Esophagus squamous epithelium (tissue), 5 donors: ENCODE data around the gene MLLT10. TPM values are rescaled to one million over a fixed set of nuclear protein-coding genes. Genes with fewer than 3 reads are reported as not detected.
"Not testable (repeated sequence)": the region's sequence is repeated elsewhere in the genome, so short reads cannot be mapped to it uniquely, and the experiment has no call there.

Experiments
- DNase-seq: peaks from one replicate; lab custom pipeline; 2025; lab: John Stamatoyannopoulos, UW
- H3K27ac ChIP-seq, 4 donors: fragments of 200-600 bp; sonication (generic); one replicate each; pipeline ENCODE4 v1.5.1; 2016 to 2019; ENCODE audit warnings: mild to moderate bottlenecking in 1 of 4
- H3K27me3 ChIP-seq, 4 donors: fragments of 200-600 bp; sonication (generic); 1 replicate in 3 of 4; 2 replicates in 1 of 4; pipeline versions ENCODE4 v1.5.1 to v1.6.0; 2017 to 2021; ENCODE audit warnings: antibody characterized with exemption in 1 of 4
- H3K36me3 ChIP-seq, 3 donors: fragments of 200-600 bp; sonication (generic); one replicate each; pipeline ENCODE4 v1.5.1; 2016 to 2019
- H3K4me1 ChIP-seq, 3 donors: fragments of 200-600 bp; sonication (generic); one replicate each; pipeline ENCODE4 v1.5.1; 2017 to 2019
- H3K4me3 ChIP-seq, 4 donors: fragments of 200-600 bp; sonication (generic); 1 replicate in 3 of 4; 2 replicates in 1 of 4; pipeline ENCODE4 v1.5.1; 2016 to 2019; ENCODE audit warnings: mild to moderate bottlenecking in 2 of 4, moderate library complexity in 1 of 4
- H3K9me3 ChIP-seq, 3 donors: fragments of 200-600 bp; sonication (generic); one replicate each; pipeline ENCODE4 v1.5.1; 2016 to 2019
- POLR2A ChIP-seq, 4 donors: fragments of 450-650 bp; IDR thresholded peaks; one replicate each; pipeline ENCODE4 v1.6.1; 2017; ENCODE audit warnings: antibody characterized with exemption in 4 of 4, mild to moderate bottlenecking in 4 of 4, moderate library complexity in 3 of 4
- WGBS, 2 donors: methylation state at CpG; one replicate each; pipeline ENCODE4 v1.1.5; 2018; 5-methylcytosine and 5-hydroxymethylcytosine counted together
- intact Hi-C: fragments of 100-400 bp; cut with DNase I; formaldehyde crosslinking; loops from one replicate; pipeline ENCODE4 v1.15.0; 2022
- total RNA-seq, 4 donors: library from RNA; depleted of rRNA; stranded (reverse); fragments of >200 nt; gene quantifications; one replicate each; pipeline ENCODE4 v1.1.0, GENCODE V29; 2016
- TF ChIP-seq, protein P1 (sequence below), 6 experiments: fragments of 450-650 bp in 4 of 6; fragments of 200-600 bp in 2 of 6; sonication (generic) in 2 of 6; IDR thresholded peaks; one replicate each; pipeline ENCODE4 v1.5.1; 2016 to 2019; ENCODE audit warnings: antibody characterized with exemption in 6 of 6, mild to moderate bottlenecking in 4 of 6, moderate library complexity in 4 of 6
- donor health status: DM: yes; HTN: yes; CAD: no.

MLLT10 gene
- total RNA-seq, 4 donors from 2014 or later = 22.7 to 49.6 (median 32.4) TPM

DNA sequence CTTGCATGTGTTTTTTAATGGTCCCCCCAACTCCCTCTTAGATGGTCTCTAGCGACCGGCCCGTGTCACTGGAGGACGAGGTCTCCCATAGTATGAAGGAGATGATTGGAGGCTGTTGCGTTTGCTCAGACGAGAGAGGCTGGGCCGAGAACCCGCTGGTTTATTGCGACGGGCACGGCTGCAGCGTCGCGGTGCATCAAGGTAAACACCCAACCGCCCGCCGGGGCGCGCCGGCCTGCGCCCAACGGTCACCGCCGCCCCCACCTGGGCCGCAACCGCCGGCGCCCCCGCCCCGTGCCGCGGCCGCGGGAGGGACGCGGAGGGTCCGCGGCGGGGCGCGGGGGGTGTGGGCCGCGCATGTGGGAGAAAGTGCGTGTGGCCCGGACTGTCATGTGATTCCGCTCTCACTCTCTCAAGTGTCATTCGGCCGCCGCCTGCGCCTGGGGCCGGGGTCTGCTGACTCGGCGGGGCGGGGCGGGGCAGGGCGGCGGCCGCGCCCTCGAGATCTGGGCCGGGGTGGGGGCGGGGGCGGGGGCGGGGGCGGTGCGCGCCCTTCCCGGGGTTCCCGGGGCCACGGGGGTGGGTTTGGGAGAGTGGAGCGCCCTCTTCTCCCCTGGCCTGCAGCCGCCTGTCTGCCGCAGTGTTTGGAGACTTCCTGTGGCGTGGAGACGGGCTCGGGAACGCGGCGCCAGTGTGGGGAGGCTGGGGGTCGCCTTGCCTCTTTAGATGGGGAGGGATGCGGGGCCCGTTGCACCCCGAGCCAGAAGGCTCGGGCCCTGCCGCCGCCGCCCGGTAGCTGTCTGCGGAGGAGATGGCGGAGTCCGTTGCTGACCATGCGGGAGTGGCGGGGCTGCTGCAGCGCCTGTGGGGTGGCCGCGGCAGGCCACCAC is 817 bp downstream of the MLLT10 start:
- Histone ChIP-seq H3K36me3 (peaks cover 3 to 36% (median 11%) of the 10 kb centered on the region in 3 donors), H3K27ac (peak overlapping the region; percentile 91 to 100 (median 96)), H3K4me3 (peak overlapping the region; percentile 61 to 96 (median 82)), H3K9me3 (no peaks in the 10 kb centered on the region), H3K27me3 (no peaks in the 10 kb centered on the region), H3K4me1 (peaks cover 4 to 61% (median 19%) of the 10 kb centered on the region in 3 donors)
- WGBS, 2 donors = 4% methylated on average over 7 of the region's 96 CpGs; no CpG with 5 or more reads in 1 of the 2 donors
- TF ChIP-seq POLR2A (IDR thresholded peaks at IDR 0.05) = no peak
- TF ChIP-seq, protein P1, sequence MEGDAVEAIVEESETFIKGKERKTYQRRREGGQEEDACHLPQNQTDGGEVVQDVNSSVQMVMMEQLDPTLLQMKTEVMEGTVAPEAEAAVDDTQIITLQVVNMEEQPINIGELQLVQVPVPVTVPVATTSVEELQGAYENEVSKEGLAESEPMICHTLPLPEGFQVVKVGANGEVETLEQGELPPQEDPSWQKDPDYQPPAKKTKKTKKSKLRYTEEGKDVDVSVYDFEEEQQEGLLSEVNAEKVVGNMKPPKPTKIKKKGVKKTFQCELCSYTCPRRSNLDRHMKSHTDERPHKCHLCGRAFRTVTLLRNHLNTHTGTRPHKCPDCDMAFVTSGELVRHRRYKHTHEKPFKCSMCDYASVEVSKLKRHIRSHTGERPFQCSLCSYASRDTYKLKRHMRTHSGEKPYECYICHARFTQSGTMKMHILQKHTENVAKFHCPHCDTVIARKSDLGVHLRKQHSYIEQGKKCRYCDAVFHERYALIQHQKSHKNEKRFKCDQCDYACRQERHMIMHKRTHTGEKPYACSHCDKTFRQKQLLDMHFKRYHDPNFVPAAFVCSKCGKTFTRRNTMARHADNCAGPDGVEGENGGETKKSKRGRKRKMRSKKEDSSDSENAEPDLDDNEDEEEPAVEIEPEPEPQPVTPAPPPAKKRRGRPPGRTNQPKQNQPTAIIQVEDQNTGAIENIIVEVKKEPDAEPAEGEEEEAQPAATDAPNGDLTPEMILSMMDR (IDR thresholded peaks at IDR 0.05) = no peak
- DNase-seq = no peak
- intact Hi-C loops = loop anchor here (10.0 kb wide), 1 partner anchor 190 kb away; no protein-coding TSS in a partner anchor

DNA sequence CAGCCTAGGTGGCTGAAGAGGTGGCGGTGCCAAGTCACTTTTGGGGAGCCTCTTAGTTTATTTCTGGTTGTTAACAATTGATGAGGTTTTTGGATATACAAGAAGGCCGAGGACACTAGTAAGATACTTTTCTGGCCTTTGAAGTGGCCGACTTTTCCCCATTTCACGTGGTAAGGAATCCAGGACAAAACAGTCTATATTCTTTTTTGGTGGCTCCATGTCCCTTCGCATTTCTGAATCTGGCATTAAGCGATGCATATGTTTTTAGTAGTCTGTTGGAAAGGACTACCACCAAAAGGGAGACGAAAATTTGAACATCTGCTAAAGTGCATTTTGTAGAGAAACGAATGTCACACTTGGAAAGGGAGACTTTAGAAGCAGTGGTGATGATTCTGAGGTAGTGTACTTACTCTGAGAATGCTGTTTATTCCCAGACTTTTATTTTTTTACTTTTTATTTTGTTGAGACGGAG is 1.5 kb downstream of the MLLT10 start:
- intact Hi-C loops = loop anchor here (10.0 kb wide), 1 partner anchor 189 kb away; no protein-coding TSS in a partner anchor
- peaks cover 5 to 43% (median 16%) of the 10 kb centered on the region in 3 donors for H3K36me3 ChIP-seq
- 34 to 42% methylated on average over 8 to 9 of the region's 9 CpGs for WGBS, 2 donors

DNA sequence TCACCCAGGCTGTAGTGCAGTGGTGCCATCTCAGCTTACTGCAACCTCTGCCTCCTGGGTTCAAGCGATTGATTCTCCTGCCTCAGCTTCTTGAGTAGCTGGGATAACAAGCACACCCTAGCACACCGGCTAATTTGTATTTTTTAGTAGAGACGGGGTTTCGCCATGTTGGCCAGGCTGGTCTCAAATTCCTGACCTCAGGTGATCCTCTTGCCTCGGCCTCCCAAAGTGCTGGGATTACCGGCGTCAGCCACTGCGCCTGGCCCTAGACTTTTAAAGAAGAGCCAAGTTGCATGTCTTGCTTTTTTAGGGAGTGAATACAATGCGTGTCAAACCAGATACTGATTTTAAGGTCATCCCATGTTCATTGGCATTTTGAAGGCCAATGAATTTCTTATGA is 1.9 kb downstream of the MLLT10 start:
- intact Hi-C loops = loop anchor here (10.0 kb wide), 1 partner anchor 189 kb away; no protein-coding TSS in a partner anchor

More for the DNA sequence above, 1.5 kb downstream of the MLLT10 start:
- Histone ChIP-seq H3K27me3 (no peaks in the 10 kb centered on the region), H3K4me3 (peak overlapping the region; percentile 61 to 96 (median 82)), H3K9me3 (no peaks in the 10 kb centered on the region), H3K4me1 (peaks cover 4 to 54% (median 19%) of the 10 kb centered on the region in 3 donors), H3K27ac (peak overlapping the region; percentile 91 to 100 (median 96))
- TF ChIP-seq POLR2A (IDR thresholded peaks at IDR 0.05) = no peak
- TF ChIP-seq, protein P1 (IDR thresholded peaks at IDR 0.05) = no peak
- DNase-seq = no peak

DNA sequence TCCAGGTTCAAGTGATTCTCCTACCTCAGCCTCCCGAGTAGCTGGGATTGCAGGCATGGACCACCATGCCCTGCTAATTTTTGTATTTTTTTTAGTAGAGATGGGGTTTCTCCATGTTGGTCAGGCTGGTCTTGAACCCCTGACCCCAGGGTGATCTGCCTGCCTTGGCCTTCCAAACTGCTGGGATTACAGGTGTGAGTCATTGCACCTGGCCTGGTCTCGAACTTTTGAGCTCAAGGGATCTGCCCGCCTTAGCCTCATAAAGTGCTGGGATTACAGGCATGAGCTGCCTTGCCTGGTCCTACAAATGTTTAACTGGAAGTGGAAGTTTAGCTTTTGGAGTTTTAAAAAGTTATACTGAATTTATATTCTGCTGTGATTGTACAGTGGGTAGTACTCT is 2.8 kb downstream of the MLLT10 start:
- H3K9me3 ChIP-seq = no peaks in the 10 kb centered on the region
- H3K36me3 ChIP-seq = peaks cover 6 to 56% (median 28%) of the 10 kb centered on the region in 3 donors
- no peak for DNase-seq

More for the DNA sequence above, 1.9 kb downstream of the MLLT10 start:
- H3K9me3 ChIP-seq, DNase-seq, H3K27me3 ChIP-seq: not testable (repeated sequence)
- H3K27ac ChIP-seq = peak overlapping the region in 3 of 4 donors; percentile 91 to 100 (median 97)
- WGBS, 2 donors = 75 to 93% methylated on average over 6 to 9 of the region's 9 CpGs
- H3K4me3 ChIP-seq = peak overlapping the region in 3 of 4 donors; percentile 77 to 96 (median 88)
- H3K36me3 ChIP-seq = peaks cover 5 to 47% (median 19%) of the 10 kb centered on the region in 3 donors
- H3K4me1 ChIP-seq = peaks cover 4 to 49% (median 16%) of the 10 kb centered on the region in 3 donors

DNA sequence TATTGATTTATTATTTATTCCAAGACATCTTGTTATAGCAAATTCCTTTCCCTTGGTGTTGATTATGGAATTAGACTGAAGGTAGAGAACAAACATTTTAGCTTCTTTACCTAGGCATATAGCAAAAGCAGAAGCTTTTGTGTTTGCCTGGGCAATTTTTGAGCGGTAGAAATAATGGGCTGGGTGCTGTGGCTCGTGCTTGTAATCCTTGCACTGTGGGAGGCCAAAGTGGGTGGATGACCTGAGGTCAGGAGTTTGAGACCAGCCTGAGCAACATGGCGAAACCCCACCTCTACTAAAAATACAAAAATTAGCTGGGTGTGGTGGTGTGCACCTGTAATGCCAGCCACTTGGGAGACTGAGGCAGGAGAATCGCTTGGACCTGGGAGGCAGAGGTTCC is 6.7 kb downstream of the MLLT10 start:
- H3K27me3 ChIP-seq, DNase-seq, intact Hi-C loops, H3K9me3 ChIP-seq, H3K4me3 ChIP-seq, H3K27ac ChIP-seq: not testable (repeated sequence)
- peaks cover 19 to 94% (median 55%) of the 10 kb centered on the region in 3 donors for H3K36me3 ChIP-seq
- 90 to 92% methylated on average over 4 of the region's 4 CpGs for WGBS, 2 donors
- H3K4me1 ChIP-seq = peaks cover 0 to 19% (median 4%) of the 10 kb centered on the region in 3 donors

More for the DNA sequence above, 2.8 kb downstream of the MLLT10 start:
- Histone ChIP-seq H3K4me1 (peaks cover 4 to 40% (median 15%) of the 10 kb centered on the region in 3 donors), H3K4me3 (no peak overlapping the region), H3K27me3 (no peaks in the 10 kb centered on the region), H3K27ac (no peak overlapping the region)
- intact Hi-C loops = loop anchor here (10.0 kb wide), 1 partner anchor 188 kb away; no protein-coding TSS in a partner anchor
- TF ChIP-seq, protein P1 (IDR thresholded peaks at IDR 0.05) = no peak
- TF ChIP-seq POLR2A (IDR thresholded peaks at IDR 0.05) = no peak
- WGBS, 2 donors = 58 to 73% methylated on average over 2 to 3 of the region's 3 CpGs
